NT2/D1 (cell line): ENCODE results near the gene ERG.

Experiments used
- DNase-seq: peaks from one replicate; pipeline ENCODE4 v3.0.0-alpha.2; 2011; ENCODE audit warnings: low read depth, low spot score
- H3K27me3 ChIP-seq: 2 replicates; pipeline ENCODE4 v1.6.0; 2011; ENCODE audit warnings: mild to moderate bottlenecking; ENCODE audit not compliant: insufficient read length, insufficient read depth
- H3K36me3 ChIP-seq: 2 replicates; pipeline ENCODE4 v1.6.1; 2011; ENCODE audit warnings: mild to moderate bottlenecking, low read length, mixed read lengths; ENCODE audit not compliant: insufficient read depth, insufficient read length
- H3K4me1 ChIP-seq: 2 replicates; pipeline ENCODE4 v1.5.1; 2011; ENCODE audit not compliant: insufficient read depth, insufficient read length
- H3K4me3 ChIP-seq: 2 replicates; pipeline ENCODE4 v1.5.1; 2011; ENCODE audit warnings: low read depth; ENCODE audit not compliant: insufficient read length
- H3K9ac ChIP-seq: 2 replicates; pipeline ENCODE4 v1.6.0; 2011; ENCODE audit warnings: low read depth; ENCODE audit not compliant: insufficient read length
- H3K9me3 ChIP-seq: 2 replicates; pipeline ENCODE4 v1.5.1; 2011; ENCODE audit warnings: mild to moderate bottlenecking, low read length; ENCODE audit not compliant: insufficient read depth
- SUZ12 ChIP-seq: IDR thresholded peaks from 2 replicates; pipeline ENCODE4 v1.6.1; 2011; ENCODE audit not compliant: insufficient read length, insufficient read depth; ENCODE audit errors: extremely low read depth
- YY1 ChIP-seq: IDR thresholded peaks from 2 replicates; pipeline ENCODE4 v1.6.1; 2011; ENCODE audit not compliant: insufficient read length, insufficient read depth
- ZNF274 ChIP-seq: IDR thresholded peaks from 2 replicates; pipeline ENCODE4 v1.6.1; 2011; ENCODE audit warnings: mild to moderate bottlenecking, low read depth, low read length

ERG gene

DNA sequence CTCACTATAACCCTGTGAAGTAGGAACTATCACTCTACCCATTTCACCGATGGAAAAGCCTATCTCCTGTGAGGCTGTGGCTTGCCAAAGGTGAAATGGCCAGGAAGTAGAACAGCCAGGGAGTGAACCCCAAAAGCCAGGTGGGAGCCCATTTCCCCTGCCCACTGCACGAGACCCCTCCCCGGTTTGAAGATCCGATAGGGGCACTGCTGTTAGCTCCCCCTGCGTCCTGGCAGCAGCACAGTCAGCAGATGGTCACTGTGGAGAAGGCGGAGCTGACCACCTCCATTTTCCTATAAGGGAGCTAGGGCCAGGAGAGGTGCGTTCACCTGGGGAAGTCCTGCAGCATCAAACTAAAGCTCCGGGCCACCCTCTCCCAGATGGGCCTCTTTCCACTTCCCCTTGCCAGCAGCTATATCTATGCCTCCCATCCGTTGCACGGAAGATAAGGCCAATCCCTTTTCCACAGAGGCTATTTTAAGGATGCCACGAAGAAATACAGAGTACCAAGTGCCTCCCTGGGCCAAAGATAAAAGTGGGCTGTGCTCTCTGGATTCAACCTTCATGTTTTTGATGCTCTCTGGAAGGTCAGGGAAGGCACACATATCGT is 7.8 kb downstream of the ERG start:
- Histone ChIP-seq H3K4me1 (peaks cover 2% of the 10 kb centered on the region), H3K36me3 (no peaks in the 10 kb centered on the region), H3K4me3 (no peak overlapping the region), H3K9ac (no peak overlapping the region), H3K9me3 (no peaks in the 10 kb centered on the region), H3K27me3 (no peaks in the 10 kb centered on the region)
- TF ChIP-seq ZNF274 (no peak), YY1 (no peak), SUZ12 (no peak)
- no peak for DNase-seq

GRCh38 chr21:38489729-38490128 is 8.5 kb downstream of the ERG start:
- Histone ChIP-seq H3K9ac (no peak overlapping the region), H3K4me1 (peaks cover 2% of the 10 kb centered on the region), H3K36me3 (no peaks in the 10 kb centered on the region), H3K4me3 (no peak overlapping the region), H3K9me3 (no peaks in the 10 kb centered on the region), H3K27me3 (no peaks in the 10 kb centered on the region)
- TF ChIP-seq SUZ12 (no peak), ZNF274 (no peak)
- DNase-seq, result no peak

DNA sequence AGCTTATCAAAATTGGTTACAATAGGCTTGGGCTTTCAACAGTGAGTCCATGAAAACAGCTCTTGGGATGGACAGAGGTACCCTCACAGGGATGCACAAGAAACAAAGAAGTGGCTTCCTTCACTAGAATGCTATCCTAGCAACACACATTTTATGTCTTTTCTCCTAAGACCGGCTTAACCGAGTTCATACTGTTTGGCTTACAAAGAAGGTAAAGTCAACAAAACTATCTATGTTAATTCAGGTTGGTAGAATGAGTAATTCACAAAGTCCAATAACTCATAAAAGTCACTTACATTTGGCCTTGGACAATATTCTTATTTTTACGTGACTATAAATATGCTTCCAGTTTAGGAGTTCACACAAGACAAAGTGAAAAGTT is 9.0 kb downstream of the ERG start:
- H3K27me3 ChIP-seq, result no peaks in the 10 kb centered on the region
- H3K4me1 ChIP-seq, result peaks cover 2% of the 10 kb centered on the region
- no peaks in the 10 kb centered on the region for H3K9me3 ChIP-seq
- TF ChIP-seq SUZ12 (no peak), YY1 (no peak)
- no peak for DNase-seq
- H3K4me3 ChIP-seq, result no peak overlapping the region
- H3K9ac ChIP-seq, result no peak overlapping the region
- no peaks in the 10 kb centered on the region for H3K36me3 ChIP-seq

DNA sequence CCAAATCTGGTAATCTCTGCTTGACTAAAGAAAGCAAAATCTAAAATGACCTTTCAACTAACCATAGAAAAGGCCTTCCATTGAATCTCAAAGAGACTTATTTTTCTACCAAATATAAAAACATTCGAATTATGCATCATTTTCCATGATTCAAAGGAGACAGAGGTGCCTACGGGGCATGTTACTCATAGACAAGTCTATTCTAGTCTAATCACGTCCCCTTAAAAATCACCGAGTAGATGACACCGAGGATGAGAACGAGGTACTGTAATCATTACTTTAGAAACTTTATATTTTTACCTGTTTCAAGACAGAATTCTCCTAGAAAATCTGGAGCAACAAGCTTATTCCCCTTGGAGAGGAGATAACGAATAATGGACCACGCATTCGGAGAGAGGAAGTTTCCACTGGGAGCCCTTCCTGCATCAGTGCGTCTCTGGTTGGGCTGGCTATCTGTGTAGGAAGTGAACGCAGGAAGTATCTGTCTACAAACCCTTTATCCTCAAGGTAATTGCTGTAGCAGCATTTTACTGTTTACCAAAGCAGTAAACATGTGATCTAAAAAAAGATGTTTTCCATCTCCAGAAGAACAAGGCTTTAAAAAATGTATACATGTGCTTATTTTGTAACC is 9.5 kb downstream of the ERG start:
- TF ChIP-seq SUZ12 (no peak), ZNF274 (no peak), YY1 (no peak)
- Histone ChIP-seq H3K36me3 (no peaks in the 10 kb centered on the region), H3K9me3 (no peaks in the 10 kb centered on the region), H3K9ac (no peak overlapping the region), H3K4me1 (no peaks in the 10 kb centered on the region), H3K4me3 (no peak overlapping the region), H3K27me3 (no peaks in the 10 kb centered on the region)
- no peak for DNase-seq

- H3K27me3 ChIP-seq, result no peaks in the 10 kb centered on the region
- H3K4me3 ChIP-seq, result no peak overlapping the region
- no peaks in the 10 kb centered on the region for H3K36me3 ChIP-seq
- DNase-seq, result no peak
- no peaks in the 10 kb centered on the region for H3K9me3 ChIP-seq
- no peak for TF ChIP-seq ZNF274
- no peak for TF ChIP-seq YY1
- TF ChIP-seq SUZ12, result no peak
- no peak overlapping the region for H3K9ac ChIP-seq
- H3K4me1 ChIP-seq, result no peaks in the 10 kb centered on the region
These were observed 10.2 kb downstream of the ERG start for GRCh38 chr21:38487901-38488639.

GRCh38 chr21:38486706-38487105 is 11.6 kb downstream of the ERG start:
- no peaks in the 10 kb centered on the region for H3K27me3 ChIP-seq
- DNase-seq, result no peak
- H3K4me3 ChIP-seq, result no peak overlapping the region
- no peaks in the 10 kb centered on the region for H3K36me3 ChIP-seq
- H3K9me3 ChIP-seq, result no peaks in the 10 kb centered on the region
- TF ChIP-seq SUZ12 (no peak), YY1 (no peak), ZNF274 (no peak)
- H3K9ac ChIP-seq, result no peak overlapping the region
- H3K4me1 ChIP-seq, result no peaks in the 10 kb centered on the region

- no peak for DNase-seq
- H3K9ac ChIP-seq, result no peak overlapping the region
- no peak overlapping the region for H3K4me3 ChIP-seq
- H3K4me1 ChIP-seq, result no peaks in the 10 kb centered on the region
- H3K36me3 ChIP-seq, result no peaks in the 10 kb centered on the region
- no peaks in the 10 kb centered on the region for H3K9me3 ChIP-seq
- H3K27me3 ChIP-seq, result no peaks in the 10 kb centered on the region
- TF ChIP-seq ZNF274 (no peak), SUZ12 (no peak), YY1 (no peak)
These were observed 12.1 kb downstream of the ERG start for GRCh38 chr21:38486221-38486620.
